Thoracic aorta (tissue), 2 donors: ENCODE measurements around the gene CDH26. TPM values are rescaled to one million over a fixed set of nuclear protein-coding genes. Genes with fewer than 3 reads are reported as not detected.
"Not testable (repeated sequence)": the region's sequence is repeated elsewhere in the genome, so short reads cannot be mapped to it uniquely, and the experiment has no call there.

Source experiments
- ATAC-seq: fragments of 150-250 bp; one replicate; pipeline ENCODE4 v1.8.0; 2017; ENCODE audit warnings: low read depth; ENCODE audit not compliant: insufficient number of reproducible peaks, low FRiP score
- DNase-seq: peaks from one replicate; pipeline ENCODE4 v3.0.0-alpha.2; 2020; ENCODE audit warnings: low spot score
- H3K27ac ChIP-seq, 2 donors: fragments of 200-600 bp; sonication (generic); 1 replicate in 1 of 2; 2 replicates in 1 of 2; pipeline ENCODE4 v1.5.1; 2016; ENCODE audit warnings: mild to moderate bottlenecking in 2 of 2, moderate library complexity in 2 of 2
- H3K27me3 ChIP-seq: fragments of 200-600 bp; sonication (generic); replicated peaks from 2 replicates; pipeline ENCODE4 v1.6.0; 2016; ENCODE audit warnings: mild to moderate bottlenecking; ENCODE audit not compliant: insufficient read depth
- H3K36me3 ChIP-seq: fragments of 200-600 bp; sonication (generic); one replicate; pipeline ENCODE4 v1.5.1; 2016
- H3K4me1 ChIP-seq, 2 donors: fragments of 200-600 bp; sonication (generic); 1 replicate in 1 of 2; 2 replicates in 1 of 2; pipeline versions ENCODE4 v1.5.1 to v1.6.0; 2016; ENCODE audit warnings: low read depth in 2 of 2, mild to moderate bottlenecking in 1 of 2; ENCODE audit not compliant: control insufficient read depth in 1 of 2
- H3K4me3 ChIP-seq: fragments of 200-600 bp; sonication (generic); 2 replicates; pipeline ENCODE4 v1.5.1; 2016; ENCODE audit warnings: mild to moderate bottlenecking
- H3K9me3 ChIP-seq: fragments of 200-600 bp; sonication (generic); 2 replicates; pipeline ENCODE4 v1.5.1; 2016
- CTCF ChIP-seq: fragments of 200-600 bp; sonication (generic); IDR thresholded peaks from one replicate; pipeline ENCODE4 v1.5.1; 2019; ENCODE audit warnings: antibody characterized with exemption
- total RNA-seq, 2 donors: library from RNA; depleted of rRNA; stranded (reverse); fragments of >200 nt; gene quantifications; one replicate each; pipeline versions ENCODE4 v1.1.0 to v1.2.3, GENCODE V29; 2016

The CDH26 gene
- total RNA-seq, 2 donors from 2014 or later: 2.3 to 2.5 TPM

- no peak for ATAC-seq
These were observed 80.3 kb downstream of the CDH26 start for GRCh38 chr20:60038400-60039008.

GRCh38 chr20:60039526-60039925 is 81.3 kb downstream of the CDH26 start:
- no peaks in the 10 kb centered on the region for H3K36me3 ChIP-seq
- H3K4me3 ChIP-seq: no peak overlapping the region
- no peak for TF ChIP-seq CTCF
- no peaks in the 10 kb centered on the region for H3K27me3 ChIP-seq
- no peaks in the 10 kb centered on the region for H3K9me3 ChIP-seq
- DNase-seq: no peak
- peaks cover 2 to 12% of the 10 kb centered on the region in 2 donors for H3K4me1 ChIP-seq
- H3K27ac ChIP-seq: no peak overlapping the region
- ATAC-seq: no peak

More at GRCh38 chr20:60038400-60039008, 80.3 kb downstream of the CDH26 start:
- no peak for TF ChIP-seq CTCF
- Histone ChIP-seq H3K27ac (no peak overlapping the region), H3K27me3 (no peaks in the 10 kb centered on the region), H3K4me1 (peaks cover 10 to 22% of the 10 kb centered on the region in 2 donors), H3K4me3 (no peak overlapping the region), H3K9me3 (no peaks in the 10 kb centered on the region), H3K36me3 (no peaks in the 10 kb centered on the region)
- no peak for DNase-seq

GRCh38 chr20:60040471-60041162 is 82.4 kb downstream of the CDH26 start:
- no peaks in the 10 kb centered on the region for H3K27me3 ChIP-seq
- no peaks in the 10 kb centered on the region for H3K36me3 ChIP-seq
- no peak overlapping the region for H3K4me3 ChIP-seq
- peaks cover 0 to under 1% of the 10 kb centered on the region in 2 donors for H3K4me1 ChIP-seq
- no peak overlapping the region for H3K27ac ChIP-seq
- no peaks in the 10 kb centered on the region for H3K9me3 ChIP-seq
- DNase-seq (no peak), ATAC-seq (no peak)
- no peak for TF ChIP-seq CTCF

- not testable (repeated sequence) for H3K4me3 ChIP-seq, H3K36me3 ChIP-seq, H3K27ac ChIP-seq, DNase-seq, H3K4me1 ChIP-seq, ATAC-seq, H3K27me3 ChIP-seq, H3K9me3 ChIP-seq
These were observed 83.4 kb downstream of the CDH26 start for GRCh38 chr20:60041436-60042165.

GRCh38 chr20:60043435-60043834 is 85.2 kb downstream of the CDH26 start:
- H3K27me3 ChIP-seq: no peaks in the 10 kb centered on the region
- H3K4me1 ChIP-seq: no peaks in the 10 kb centered on the region
- no peak overlapping the region for H3K4me3 ChIP-seq
- no peak overlapping the region for H3K27ac ChIP-seq
- H3K36me3 ChIP-seq: no peaks in the 10 kb centered on the region
- DNase-seq (no peak), ATAC-seq (no peak)
- no peaks in the 10 kb centered on the region for H3K9me3 ChIP-seq
- TF ChIP-seq CTCF: no peak
